Fibroblast of the aortic adventitia (primary cell): ENCODE data around the gene SLC6A11. TPM values are rescaled to one million over a fixed set of nuclear protein-coding genes. Genes with fewer than 3 reads are reported as not detected.

Source experiments
- DNase-seq: peaks from one replicate; pipeline ENCODE4 v3.0.0-alpha.2; 2010; ENCODE audit warnings: low read depth
- H3K4me3 ChIP-seq: 2 replicates; pipeline ENCODE4 v1.5.1; 2011; ENCODE audit warnings: low read depth, mild to moderate bottlenecking, control low read depth, low read length, moderate library complexity
- CTCF ChIP-seq: IDR thresholded peaks from 2 replicates; pipeline ENCODE4 v1.5.1; 2011; ENCODE audit warnings: mild to moderate bottlenecking, low read length, control low read depth, inconsistent platforms; ENCODE audit not compliant: insufficient read depth
- total RNA-seq: library from RNA; depleted of rRNA; stranded (reverse); fragments of >200 nt; gene quantifications from 2 replicates; pipeline ENCODE4 v1.2.3, GENCODE V29; 2012; ENCODE audit warnings: low replicate concordance

SLC6A11 gene
- total RNA-seq, 1 donor: not detected

- TF ChIP-seq CTCF: no peak
- no peak overlapping the region for H3K4me3 ChIP-seq
- DNase-seq: no peak
Measured at GRCh38 chr3:10956986-10957385, 141.0 kb downstream of the SLC6A11 start.

- no peak for TF ChIP-seq CTCF
- no peak for DNase-seq
- no peak overlapping the region for H3K4me3 ChIP-seq
Measured at GRCh38 chr3:10957976-10958749, 142.1 kb downstream of the SLC6A11 start.

GRCh38 chr3:10960255-10960654, 144.2 kb downstream of the SLC6A11 start:
- no peak overlapping the region for H3K4me3 ChIP-seq
- DNase-seq: no peak
- no peak for TF ChIP-seq CTCF

GRCh38 chr3:10961921-10962320, 145.9 kb downstream of the SLC6A11 start:
- no peak for TF ChIP-seq CTCF
- H3K4me3 ChIP-seq: no peak overlapping the region
- DNase-seq: no peak

- no peak for DNase-seq
- TF ChIP-seq CTCF: no peak
- H3K4me3 ChIP-seq: no peak overlapping the region
Measured at GRCh38 chr3:10962481-10963036, 146.5 kb downstream of the SLC6A11 start.

GRCh38 chr3:10964537-10965167, 148.6 kb downstream of the SLC6A11 start:
- no peak for DNase-seq
- no peak overlapping the region for H3K4me3 ChIP-seq
- TF ChIP-seq CTCF: no peak
